HEK293 (cell line): ENCODE measurements around the gene COMMD7.

ENCODE experiments used
- ATF2 ChIP-seq: fragments of 450-650 bp; formaldehyde crosslinking; IDR thresholded peaks from 2 replicates; pipeline ENCODE4 v1.5.1; 2016; ENCODE audit warnings: missing biosample characterization, missing genetic modification characterization, low read depth
- GLIS1 ChIP-seq: fragments of 450-650 bp; formaldehyde crosslinking; IDR thresholded peaks from 2 replicates; pipeline ENCODE4 v1.5.1; 2016; ENCODE audit warnings: missing biosample characterization, missing genetic modification characterization
- HOXA7 ChIP-seq: sonication (generic); formaldehyde crosslinking; IDR thresholded peaks from 2 replicates; pipeline ENCODE4 v1.8.1; 2022; ENCODE audit warnings: missing genetic modification reagents, borderline replicate concordance
- IKZF3 ChIP-seq: fragments of 450-650 bp; IDR thresholded peaks from 2 replicates; pipeline ENCODE4 v1.5.0; 2018; ENCODE audit warnings: missing biosample characterization, mild to moderate bottlenecking, missing genetic modification characterization, moderate library complexity
- INSM2 ChIP-seq: fragments of 450-650 bp; formaldehyde crosslinking; IDR thresholded peaks from 2 replicates; pipeline ENCODE4 v1.5.1; 2016; ENCODE audit warnings: missing biosample characterization, missing genetic modification characterization
- PRDM4 ChIP-seq: fragments of 450-650 bp; formaldehyde crosslinking; IDR thresholded peaks from 2 replicates; pipeline ENCODE4 v1.5.1; 2017; ENCODE audit warnings: missing biosample characterization, missing genetic modification characterization
- PRDM6 ChIP-seq: fragments of 450-650 bp; formaldehyde crosslinking; IDR thresholded peaks from 2 replicates; pipeline ENCODE4 v1.5.1; 2017; ENCODE audit warnings: missing biosample characterization, missing genetic modification characterization
- YY2 ChIP-seq: fragments of 450-650 bp; formaldehyde crosslinking; IDR thresholded peaks from 2 replicates; pipeline ENCODE4 v1.5.1; 2016; ENCODE audit warnings: missing biosample characterization, missing genetic modification characterization
- ZBTB26 ChIP-seq: fragments of 450-650 bp; formaldehyde crosslinking; optimal IDR thresholded peaks from 2 replicates; pipeline ENCODE3; 2016; ENCODE audit warnings: missing biosample characterization, mild to moderate bottlenecking, missing genetic modification characterization
- ZBTB8A ChIP-seq: fragments of 450-650 bp; formaldehyde crosslinking; IDR thresholded peaks from 2 replicates; pipeline ENCODE4 v1.5.1; 2016; ENCODE audit warnings: missing biosample characterization, missing genetic modification characterization
- ZFP37 ChIP-seq: fragments of 450-650 bp; formaldehyde crosslinking; IDR thresholded peaks from 2 replicates; pipeline ENCODE4 v1.5.1; 2016; ENCODE audit warnings: missing biosample characterization, missing genetic modification characterization
- ZNF148 ChIP-seq: fragments of 450-650 bp; formaldehyde crosslinking; IDR thresholded peaks from 2 replicates; pipeline ENCODE4 v1.5.0; 2017; ENCODE audit warnings: missing biosample characterization, missing genetic modification characterization, borderline replicate concordance
- ZNF155 ChIP-seq: fragments of 450-650 bp; formaldehyde crosslinking; IDR thresholded peaks from 2 replicates; pipeline ENCODE4 v1.5.1; 2016; ENCODE audit warnings: missing biosample characterization, missing genetic modification characterization
- ZNF221 ChIP-seq: fragments of 450-650 bp; formaldehyde crosslinking; IDR thresholded peaks from 2 replicates; pipeline ENCODE4 v1.5.1; 2017; ENCODE audit warnings: missing biosample characterization, missing genetic modification characterization, borderline replicate concordance
- ZNF239 ChIP-seq: fragments of 450-650 bp; formaldehyde crosslinking; IDR thresholded peaks from 2 replicates; pipeline ENCODE4 v1.5.1; 2016; ENCODE audit warnings: missing biosample characterization, missing genetic modification characterization
- ZNF248 ChIP-seq: fragments of 450-650 bp; formaldehyde crosslinking; IDR thresholded peaks from 2 replicates; pipeline ENCODE4 v1.5.1; 2017; ENCODE audit warnings: missing biosample characterization, missing genetic modification characterization
- ZNF274 ChIP-seq, 2 experiments: fragments of 200-500 bp in 1 of 2; fragments of 450-650 bp in 1 of 2; sonication (Bioruptor generic) in 1 of 2; formaldehyde crosslinking in 1 of 2; IDR thresholded peaks; 2 replicates each; pipeline versions ENCODE4 v1.5.1 to v1.6.1; 2014 to 2016; ENCODE audit warnings: borderline replicate concordance in 1 of 2, inconsistent platforms in 1 of 2, low read length in 1 of 2, missing biosample characterization in 1 of 2, missing genetic modification characterization in 1 of 2
- ZNF514 ChIP-seq: fragments of 450-650 bp; formaldehyde crosslinking; IDR thresholded peaks from 2 replicates; pipeline ENCODE4 v1.5.1; 2016; ENCODE audit warnings: missing biosample characterization, missing genetic modification characterization
- ZNF521 ChIP-seq: fragments of 450-650 bp; formaldehyde crosslinking; IDR thresholded peaks from 2 replicates; pipeline ENCODE4 v1.5.1; 2017; ENCODE audit warnings: missing biosample characterization, mild to moderate bottlenecking, missing genetic modification characterization
- ZNF529 ChIP-seq: fragments of 450-650 bp; formaldehyde crosslinking; IDR thresholded peaks from 2 replicates; pipeline ENCODE4 v1.5.1; 2017; ENCODE audit warnings: missing genetic modification characterization, missing biosample characterization; ENCODE audit not compliant: insufficient replicate concordance
- ZNF558 ChIP-seq: fragments of 450-650 bp; formaldehyde crosslinking; IDR thresholded peaks from 2 replicates; pipeline ENCODE4 v1.5.1; 2016; ENCODE audit warnings: missing biosample characterization, missing genetic modification characterization
- ZNF571 ChIP-seq: fragments of 450-650 bp; formaldehyde crosslinking; IDR thresholded peaks from 2 replicates; pipeline ENCODE4 v1.5.0; 2017; ENCODE audit warnings: missing biosample characterization, missing genetic modification characterization
- ZNF623 ChIP-seq: fragments of 450-650 bp; formaldehyde crosslinking; IDR thresholded peaks from 2 replicates; pipeline ENCODE4 v1.5.1; 2016; ENCODE audit warnings: missing biosample characterization, missing genetic modification characterization
- ZNF645 ChIP-seq: fragments of 450-650 bp; formaldehyde crosslinking; IDR thresholded peaks from 2 replicates; pipeline ENCODE4; 2016; ENCODE audit warnings: missing biosample characterization, missing genetic modification characterization
- ZNF830 ChIP-seq: fragments of 450-650 bp; IDR thresholded peaks from 2 replicates; pipeline ENCODE4 v1.5.0; 2018; ENCODE audit warnings: missing biosample characterization, missing genetic modification characterization, low read depth, mild to moderate bottlenecking, moderate library complexity

The COMMD7 gene

GRCh38 chr20:32652739-32653526 lies 90.3 kb downstream of the COMMD7 start (continued):
- TF ChIP-seq ATF2 (tag by site-specific recombination), result no peak
- TF ChIP-seq ZNF148 (tag by site-specific recombination), result no peak
- TF ChIP-seq ZNF521 (tag by site-specific recombination), result no peak
- TF ChIP-seq IKZF3, result no peak
- TF ChIP-seq YY2 (tag by site-specific recombination), result no peak
- no peak for TF ChIP-seq ZNF558
- TF ChIP-seq ZNF274 (IDR thresholded peaks at IDR 0.05; ENCODE audit: low read length), result no peak
- no peak for TF ChIP-seq ZNF274 (tag by site-specific recombination; IDR thresholded peaks at IDR 0.05; ENCODE audit: borderline replicate concordance)
- TF ChIP-seq ZBTB8A (tag by site-specific recombination), result peak; percentile 94
- peak; percentile 34 for TF ChIP-seq GLIS1 (tag by site-specific recombination)
- no peak for TF ChIP-seq ZNF645 (tag by site-specific recombination)
- TF ChIP-seq INSM2, result no peak
- TF ChIP-seq ZNF239, result no peak
- no peak for TF ChIP-seq ZNF830 (tag by site-specific recombination)
- TF ChIP-seq PRDM6 (tag by site-specific recombination), result no peak
- no peak for TF ChIP-seq ZNF514 (tag by site-specific recombination)
- TF ChIP-seq ZNF155 (tag by site-specific recombination), result no peak
- TF ChIP-seq ZNF248, result no peak
- no peak for TF ChIP-seq HOXA7
- TF ChIP-seq ZNF529 (tag by site-specific recombination), result no peak
- no peak for TF ChIP-seq PRDM4 (tag by site-specific recombination)
- no peak for TF ChIP-seq ZBTB26 (tag by site-specific recombination)
- no peak for TF ChIP-seq ZNF571 (tag by site-specific recombination)
- TF ChIP-seq ZNF221, result no peak
- TF ChIP-seq ZNF623, result no peak
- TF ChIP-seq ZFP37 (tag by site-specific recombination), result no peak
